H9 (cell line): Measurements from ENCODE around the gene DPP10. TPM values are rescaled to one million over a fixed set of nuclear protein-coding genes. Genes with fewer than 3 reads are reported as not detected.

Experiments used
- DNase-seq: peaks from one replicate; pipeline ENCODE4 v3.0.0-alpha.2; 2017
- H2AFZ ChIP-seq: one replicate; pipeline ENCODE4 v1.6.1; 2013; ENCODE audit warnings: mild to moderate bottlenecking, low read length, control low read depth, moderate library complexity
- H2AK5ac ChIP-seq: 2 replicates; pipeline ENCODE4 v1.6.1; 2013; ENCODE audit warnings: low read length, control low read depth, mixed read lengths; ENCODE audit not compliant: insufficient read length
- H2BK120ac ChIP-seq: one replicate; pipeline ENCODE4 v1.6.1; 2013; ENCODE audit warnings: low read depth, mild to moderate bottlenecking, low read length, control low read depth, inconsistent platforms; ENCODE audit not compliant: poor library complexity, severe bottlenecking
- H2BK12ac ChIP-seq: 2 replicates; pipeline ENCODE4 v1.6.1; 2013; ENCODE audit warnings: low read length, control low read depth, mixed read lengths, low read depth; ENCODE audit not compliant: insufficient read length
- H2BK15ac ChIP-seq: 2 replicates; pipeline ENCODE4 v1.6.1; 2013; ENCODE audit warnings: low read depth, low read length, control low read depth
- H2BK20ac ChIP-seq: one replicate; pipeline ENCODE4 v1.6.1; 2013; ENCODE audit warnings: low read depth, mild to moderate bottlenecking, low read length, control low read depth, inconsistent platforms; ENCODE audit not compliant: poor library complexity, severe bottlenecking
- H2BK5ac ChIP-seq: 2 replicates; pipeline ENCODE4 v1.6.1; 2013; ENCODE audit warnings: low read length, control low read depth, mixed read lengths; ENCODE audit not compliant: insufficient read length
- H3K14ac ChIP-seq: 2 replicates; pipeline ENCODE4 v1.6.1; 2013; ENCODE audit warnings: low read length, control low read depth; ENCODE audit not compliant: insufficient read depth
- H3K18ac ChIP-seq: 2 replicates; pipeline ENCODE4 v1.6.1; 2013; ENCODE audit warnings: low read depth, mild to moderate bottlenecking, mixed read lengths, low read length, control low read depth; ENCODE audit not compliant: insufficient read length
- H3K23ac ChIP-seq: 2 replicates; pipeline ENCODE4 v1.6.1; 2013; ENCODE audit warnings: low read length, control low read depth, mixed read lengths, low read depth; ENCODE audit not compliant: insufficient read length
- H3K23me2 ChIP-seq: 2 replicates; pipeline ENCODE4 v1.6.1; 2013; ENCODE audit warnings: low read depth, mild to moderate bottlenecking, mixed read lengths, low read length, control low read depth; ENCODE audit not compliant: insufficient read length, poor library complexity, severe bottlenecking
- H3K27ac ChIP-seq: 2 replicates; pipeline ENCODE4 v1.5.1; 2013; ENCODE audit warnings: low read length, control low read depth, mixed read lengths, low read depth; ENCODE audit not compliant: insufficient read length
- H3K27me3 ChIP-seq: 2 replicates; pipeline ENCODE4 v1.6.1; 2013; ENCODE audit warnings: low read length, control low read depth, inconsistent platforms; ENCODE audit not compliant: insufficient read depth
- H3K4ac ChIP-seq: 2 replicates; pipeline ENCODE4 v1.6.1; 2013; ENCODE audit warnings: low read depth, mild to moderate bottlenecking, control low read depth, inconsistent platforms, low read length, moderate library complexity
- H3K4me1 ChIP-seq: 2 replicates; pipeline ENCODE4 v1.6.1; 2013; ENCODE audit warnings: low read length, control low read depth, inconsistent platforms; ENCODE audit not compliant: insufficient read depth
- H3K4me2 ChIP-seq: 2 replicates; pipeline ENCODE4 v1.6.1; 2013; ENCODE audit warnings: low read length, control low read depth, mixed read lengths; ENCODE audit not compliant: insufficient read length, insufficient read depth
- H3K56ac ChIP-seq: 2 replicates; pipeline ENCODE4 v1.6.1; 2013; ENCODE audit warnings: low read depth, mild to moderate bottlenecking, mixed read lengths, low read length, control low read depth; ENCODE audit not compliant: insufficient read length
- H3K79me1 ChIP-seq: 2 replicates; pipeline ENCODE4 v1.6.1; 2013; ENCODE audit warnings: low read depth, mild to moderate bottlenecking, moderate library complexity, low read length, control low read depth, inconsistent platforms; ENCODE audit not compliant: insufficient read depth, poor library complexity, severe bottlenecking
- H3K79me2 ChIP-seq: 2 replicates; pipeline ENCODE4 v1.6.1; 2013; ENCODE audit warnings: low read length, control low read depth, inconsistent platforms; ENCODE audit not compliant: insufficient read depth
- H3K9ac ChIP-seq: 2 replicates; pipeline ENCODE4 v1.6.1; 2013; ENCODE audit warnings: low read length, control low read depth, mixed read lengths; ENCODE audit not compliant: insufficient read length; ENCODE audit errors: extremely low read depth
- H3K9me3 ChIP-seq: one replicate; pipeline ENCODE4 v1.6.1; 2013; ENCODE audit warnings: low read depth, low read length, inconsistent platforms; ENCODE audit not compliant: control insufficient read depth
- H3T11ph ChIP-seq: one replicate; pipeline ENCODE4 v1.6.1; 2013; ENCODE audit warnings: mild to moderate bottlenecking, low read length, control low read depth, inconsistent platforms
- H4K20me1 ChIP-seq: one replicate; pipeline ENCODE4 v1.6.1; 2013; ENCODE audit not compliant: control insufficient read depth, insufficient read length, insufficient read depth
- H4K5ac ChIP-seq: 2 replicates; pipeline ENCODE4 v1.6.1; 2013; ENCODE audit warnings: low read depth, mild to moderate bottlenecking, mixed read lengths, low read length, control low read depth; ENCODE audit not compliant: insufficient read length
- H4K8ac ChIP-seq: replicated peaks from 2 replicates; pipeline ENCODE4 v1.6.1; 2013; ENCODE audit warnings: low read length, control low read depth, mixed read lengths, low read depth; ENCODE audit not compliant: insufficient read length
- H4K91ac ChIP-seq: 2 replicates; pipeline ENCODE4 v1.6.1; 2013; ENCODE audit warnings: low read depth, mild to moderate bottlenecking, moderate library complexity, mixed read lengths, low read length, control low read depth; ENCODE audit not compliant: insufficient read length
- H3K27ac Mint-ChIP-seq, 3 experiments: 2 replicates in 2 of 3; 3 replicates in 1 of 3; pipeline ENCODE4 v1.8.0; 2020 to 2021; ENCODE audit warnings: mixed read lengths in 3 of 3, mild to moderate bottlenecking in 1 of 3, moderate library complexity in 1 of 3
- H3K27me3 Mint-ChIP-seq: 2 replicates; pipeline ENCODE4 v1.8.0; 2021; ENCODE audit warnings: low read depth, mild to moderate bottlenecking, moderate library complexity, mixed read lengths
- H3K36me3 Mint-ChIP-seq, 3 experiments: 2 replicates in 2 of 3; 3 replicates in 1 of 3; pipeline ENCODE4 v1.8.0; 2020 to 2021; ENCODE audit warnings: low read depth in 3 of 3, mixed read lengths in 3 of 3; ENCODE audit not compliant: insufficient read depth in 1 of 3
- H3K4me1 Mint-ChIP-seq, 2 experiments: 2 replicates each; pipeline ENCODE4 v1.8.0; 2020; ENCODE audit warnings: mixed read lengths in 2 of 2
- H3K4me3 Mint-ChIP-seq, 2 experiments: 2 replicates in 1 of 2; 3 replicates in 1 of 2; pipeline ENCODE4 v1.8.0; 2020 to 2021; ENCODE audit warnings: mild to moderate bottlenecking in 2 of 2, mixed read lengths in 2 of 2, moderate library complexity in 1 of 2
- H3K9me3 Mint-ChIP-seq, 2 experiments: 2 replicates in 1 of 2; 3 replicates in 1 of 2; pipeline ENCODE4 v1.8.0; 2020; ENCODE audit warnings: mild to moderate bottlenecking in 2 of 2, mixed read lengths in 2 of 2, moderate library complexity in 1 of 2
- whole genome bisulfite sequencing: extraction: QIAGEN DNeasy Blood & Tissue Kit; methylation state at CpG from one replicate; pipeline ENCODE4 v1.1.7; 2013; ENCODE audit warnings: missing lambda C conversion rate, low lambda C conversion rate, mixed read lengths; ENCODE audit not compliant: insufficient read length; ENCODE audit errors: extremely low coverage; 5-methylcytosine and 5-hydroxymethylcytosine counted together
- total RNA-seq: library from RNA; stranded (reverse); gene quantifications from 2 replicates; pipeline ENCODE4 v1.2.1, GENCODE V29; 2021
- TF ChIP-seq, protein P1 (sequence below): fragments of 200-600 bp; sonication (generic); conservative IDR thresholded peaks from 3 replicates; pipeline ENCODE4 v1.8.0; 2021; ENCODE audit warnings: antibody characterized with exemption, mild to moderate bottlenecking

The DPP10 gene
- total RNA-seq, 1 experiment from 2014 or later = 11.3 TPM

DNA sequence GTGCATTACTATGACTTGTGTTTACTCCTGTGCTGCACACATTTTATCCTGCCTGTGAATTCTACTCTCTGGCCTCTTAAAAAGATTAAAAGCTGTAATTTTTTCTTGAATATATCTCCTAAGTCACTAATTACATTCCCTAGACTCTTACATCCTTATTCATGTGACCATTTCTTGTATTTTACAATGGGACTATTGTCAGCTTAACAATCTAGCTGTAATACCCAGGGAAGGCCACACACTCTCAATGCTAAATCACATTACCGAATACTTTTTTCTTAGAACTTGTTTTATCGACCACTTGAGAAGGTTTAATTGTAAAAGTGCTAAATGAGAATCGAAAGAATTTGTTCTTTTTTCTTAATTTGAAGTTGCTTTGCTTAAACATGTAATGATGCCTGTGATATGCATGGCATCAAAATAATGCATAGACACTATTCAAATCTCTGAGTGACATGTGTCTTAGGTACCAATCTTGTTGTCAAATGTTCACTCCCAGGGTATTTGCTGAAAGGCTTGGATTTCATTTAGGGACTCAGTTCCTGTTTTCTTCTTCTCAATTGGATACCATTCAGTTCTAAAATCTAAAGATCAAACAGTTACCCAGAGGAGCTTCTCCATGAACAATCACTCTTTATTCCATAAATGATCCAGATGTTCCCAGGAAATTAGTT is 498.5 kb downstream of the DPP10 start:
- H3K14ac ChIP-seq = no peak overlapping the region
- no peaks in the 10 kb centered on the region for H3K79me1 ChIP-seq
- H3K9me3 Mint-ChIP-seq = no peaks in the 10 kb centered on the region; a peak in 1 of 5 replicates

More for the DNA sequence above, 498.5 kb downstream of the DPP10 start:
- Mint-ChIP-seq H3K4me3 (no peak overlapping the region), H3K4me1 (0 out of 4 replicates have a peak, but pooled peaks cover 0 to 2% of the 10 kb centered on the region in 2 experiments), H3K36me3 (no peaks in the 10 kb centered on the region), H3K27ac (no peak overlapping the region), H3K27me3 (no peaks in the 10 kb centered on the region)
- Histone ChIP-seq H3K9me3 (no peaks in the 10 kb centered on the region), H3K4me1 (no peaks in the 10 kb centered on the region), H2AFZ (no peak overlapping the region), H3K27me3 (no peaks in the 10 kb centered on the region), H2BK12ac (no peak overlapping the region), H4K91ac (no peak overlapping the region), H3K4me2 (no peak overlapping the region), H3K23me2 (no peaks in the 10 kb centered on the region), H2AK5ac (no peak overlapping the region), H3K23ac (no peak overlapping the region), H4K5ac (no peak overlapping the region), H4K20me1 (no peaks in the 10 kb centered on the region), H2BK5ac (no peak overlapping the region), H3K27ac (no peak overlapping the region), H3K9ac (no peak overlapping the region), H3K18ac (no peak overlapping the region), H2BK120ac (no peak overlapping the region), H2BK20ac (no peak overlapping the region), H3K79me2 (no peaks in the 10 kb centered on the region), H2BK15ac (no peak overlapping the region), H3K4ac (no peak overlapping the region), H4K8ac (no peak overlapping the region), H3T11ph (no peak overlapping the region), H3K56ac (no peak overlapping the region)
- TF ChIP-seq, protein P1, sequence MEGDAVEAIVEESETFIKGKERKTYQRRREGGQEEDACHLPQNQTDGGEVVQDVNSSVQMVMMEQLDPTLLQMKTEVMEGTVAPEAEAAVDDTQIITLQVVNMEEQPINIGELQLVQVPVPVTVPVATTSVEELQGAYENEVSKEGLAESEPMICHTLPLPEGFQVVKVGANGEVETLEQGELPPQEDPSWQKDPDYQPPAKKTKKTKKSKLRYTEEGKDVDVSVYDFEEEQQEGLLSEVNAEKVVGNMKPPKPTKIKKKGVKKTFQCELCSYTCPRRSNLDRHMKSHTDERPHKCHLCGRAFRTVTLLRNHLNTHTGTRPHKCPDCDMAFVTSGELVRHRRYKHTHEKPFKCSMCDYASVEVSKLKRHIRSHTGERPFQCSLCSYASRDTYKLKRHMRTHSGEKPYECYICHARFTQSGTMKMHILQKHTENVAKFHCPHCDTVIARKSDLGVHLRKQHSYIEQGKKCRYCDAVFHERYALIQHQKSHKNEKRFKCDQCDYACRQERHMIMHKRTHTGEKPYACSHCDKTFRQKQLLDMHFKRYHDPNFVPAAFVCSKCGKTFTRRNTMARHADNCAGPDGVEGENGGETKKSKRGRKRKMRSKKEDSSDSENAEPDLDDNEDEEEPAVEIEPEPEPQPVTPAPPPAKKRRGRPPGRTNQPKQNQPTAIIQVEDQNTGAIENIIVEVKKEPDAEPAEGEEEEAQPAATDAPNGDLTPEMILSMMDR = no peak
- no CpG with 5 or more reads among the region's 3 CpGs for WGBS
- DNase-seq = no peak
